Suprapubic skin (tissue), 4 donors: ENCODE measurements around the gene POPDC2. TPM values are rescaled to one million over a fixed set of nuclear protein-coding genes. Genes with fewer than 3 reads are reported as not detected.

ENCODE experiments used
- DNase-seq, 2 donors: peaks; one replicate each; pipeline ENCODE4 v3.0.0-alpha.2; 2019; ENCODE audit warnings: low spot score in 2 of 2
- H3K27ac ChIP-seq: fragments of 200-600 bp; sonication (generic); one replicate; pipeline ENCODE4 v1.5.1; 2019
- H3K27me3 ChIP-seq: fragments of 200-600 bp; sonication (generic); one replicate; pipeline ENCODE4 v1.5.1; 2019
- H3K36me3 ChIP-seq: fragments of 200-600 bp; sonication (generic); one replicate; pipeline ENCODE4 v1.5.1; 2019
- H3K4me1 ChIP-seq: fragments of 200-600 bp; sonication (generic); one replicate; pipeline ENCODE4 v1.5.1; 2019
- H3K4me3 ChIP-seq: fragments of 200-600 bp; sonication (generic); one replicate; pipeline ENCODE4 v1.5.1; 2019; ENCODE audit warnings: mild to moderate bottlenecking
- H3K9me3 ChIP-seq: fragments of 200-600 bp; sonication (generic); one replicate; pipeline ENCODE4 v1.5.1; 2019
- EP300 ChIP-seq: sonication (generic); formaldehyde crosslinking; IDR thresholded peaks from one replicate; pipeline ENCODE4 v1.6.1; 2017; ENCODE audit warnings: antibody characterized with exemption
- POLR2A ChIP-seq, 2 donors: fragments of 450-650 bp; IDR thresholded peaks; one replicate each; pipeline ENCODE4 v1.6.1; 2017; ENCODE audit warnings: antibody characterized with exemption in 2 of 2, mild to moderate bottlenecking in 2 of 2, moderate library complexity in 2 of 2
- POLR2AphosphoS5 ChIP-seq, 3 donors: sonication (generic); formaldehyde crosslinking; IDR thresholded peaks; one replicate each; pipeline ENCODE4 v1.6.1; 2017; ENCODE audit warnings: antibody characterized with exemption in 3 of 3
- WGBS: methylation state at CpG from one replicate; pipeline ENCODE4 v1.1.5; 2018; 5-methylcytosine and 5-hydroxymethylcytosine counted together
- total RNA-seq, 4 donors: library from RNA; depleted of rRNA; stranded (reverse); fragments of >200 nt; gene quantifications; one replicate each; pipeline ENCODE4 v1.1.0, GENCODE V29; 2016
- TF ChIP-seq, protein P1 (sequence below), 2 donors: fragments of 200-600 bp in 1 of 2; fragments of 450-650 bp in 1 of 2; sonication (generic) in 1 of 2; IDR thresholded peaks; one replicate each; pipeline ENCODE4 v1.5.1; 2016 to 2019; ENCODE audit warnings: antibody characterized with exemption in 2 of 2, mild to moderate bottlenecking in 1 of 2, moderate library complexity in 1 of 2

Gene POPDC2
- total RNA-seq, 4 donors from 2014 or later: 0.68 to 4.5 (median 3.4) TPM

DNA sequence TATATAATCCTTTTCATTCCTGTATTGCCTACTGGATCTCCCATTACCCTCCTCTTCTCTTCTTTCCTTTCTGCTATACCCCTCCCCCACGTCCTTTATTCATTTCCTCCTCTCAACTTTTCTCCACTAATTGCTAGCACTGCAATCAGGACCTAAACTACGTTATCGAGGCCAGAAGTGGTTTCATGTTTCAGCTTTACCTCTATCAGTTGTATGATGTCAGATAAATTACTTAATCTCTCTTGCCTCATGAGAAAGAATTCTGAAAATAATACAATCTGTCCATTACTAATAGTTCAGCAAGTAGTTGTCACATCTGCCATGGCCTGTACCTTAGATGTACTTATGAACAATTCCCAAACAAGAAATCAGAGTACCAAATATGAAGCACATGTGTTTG is 10.6 kb downstream of the POPDC2 start:
- 61% methylated on average over 3 of the region's 3 CpGs for WGBS
- no peak for DNase-seq

DNA sequence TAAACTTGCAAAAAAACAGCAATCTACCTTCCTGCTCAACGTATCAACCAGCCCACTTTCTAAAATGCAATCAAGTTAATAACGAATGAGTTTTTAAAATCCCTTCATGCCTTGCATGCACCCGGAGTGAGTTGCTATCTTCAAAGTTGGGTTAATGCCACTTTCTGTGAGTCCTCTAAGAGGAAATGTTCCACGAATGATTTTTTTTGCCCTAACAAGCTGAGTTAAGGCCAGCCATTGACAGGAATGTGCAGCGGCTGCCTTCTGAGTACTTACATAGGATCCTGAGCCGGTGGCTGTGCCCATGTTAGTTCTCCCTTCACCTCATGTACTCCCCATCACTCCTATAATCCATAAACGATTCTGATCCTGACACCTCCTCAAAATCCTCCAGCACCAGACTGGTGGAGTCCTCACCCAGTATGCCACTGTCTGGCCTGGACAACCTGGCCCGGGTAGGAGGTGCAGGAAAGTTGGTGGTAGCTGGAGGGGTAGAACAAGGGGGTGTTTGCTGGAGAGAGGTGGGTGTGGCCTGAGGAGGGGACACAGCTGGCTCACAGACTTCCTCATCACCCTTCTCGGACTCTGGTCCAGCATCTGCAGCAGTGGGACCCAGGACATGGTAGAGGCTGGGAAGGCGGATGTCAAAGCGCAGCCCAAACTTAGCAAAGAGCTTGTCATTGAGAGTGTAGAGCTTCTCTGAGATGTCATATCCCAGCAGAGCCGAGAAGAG is 12.4 kb downstream of the POPDC2 start:
- Histone ChIP-seq H3K27me3 (no peaks in the 10 kb centered on the region), H3K9me3 (no peaks in the 10 kb centered on the region), H3K36me3 (peaks cover 3% of the 10 kb centered on the region), H3K27ac (peak overlapping the region; percentile 70), H3K4me3 (no peak overlapping the region), H3K4me1 (no peaks in the 10 kb centered on the region)
- 75% methylated on average over 12 of the region's 12 CpGs for WGBS
- TF ChIP-seq EP300 (no peak), POLR2AphosphoS5 (IDR thresholded peaks at IDR 0.05) (no peak), POLR2A (IDR thresholded peaks at IDR 0.05) (no peak)
- TF ChIP-seq, protein P1, sequence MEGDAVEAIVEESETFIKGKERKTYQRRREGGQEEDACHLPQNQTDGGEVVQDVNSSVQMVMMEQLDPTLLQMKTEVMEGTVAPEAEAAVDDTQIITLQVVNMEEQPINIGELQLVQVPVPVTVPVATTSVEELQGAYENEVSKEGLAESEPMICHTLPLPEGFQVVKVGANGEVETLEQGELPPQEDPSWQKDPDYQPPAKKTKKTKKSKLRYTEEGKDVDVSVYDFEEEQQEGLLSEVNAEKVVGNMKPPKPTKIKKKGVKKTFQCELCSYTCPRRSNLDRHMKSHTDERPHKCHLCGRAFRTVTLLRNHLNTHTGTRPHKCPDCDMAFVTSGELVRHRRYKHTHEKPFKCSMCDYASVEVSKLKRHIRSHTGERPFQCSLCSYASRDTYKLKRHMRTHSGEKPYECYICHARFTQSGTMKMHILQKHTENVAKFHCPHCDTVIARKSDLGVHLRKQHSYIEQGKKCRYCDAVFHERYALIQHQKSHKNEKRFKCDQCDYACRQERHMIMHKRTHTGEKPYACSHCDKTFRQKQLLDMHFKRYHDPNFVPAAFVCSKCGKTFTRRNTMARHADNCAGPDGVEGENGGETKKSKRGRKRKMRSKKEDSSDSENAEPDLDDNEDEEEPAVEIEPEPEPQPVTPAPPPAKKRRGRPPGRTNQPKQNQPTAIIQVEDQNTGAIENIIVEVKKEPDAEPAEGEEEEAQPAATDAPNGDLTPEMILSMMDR (IDR thresholded peaks at IDR 0.05): no peak
- no peak for DNase-seq

More for the DNA sequence above, 10.6 kb downstream of the POPDC2 start:
- Histone ChIP-seq H3K27me3 (no peaks in the 10 kb centered on the region), H3K9me3 (no peaks in the 10 kb centered on the region), H3K4me3 (no peak overlapping the region), H3K27ac (no peak overlapping the region), H3K36me3 (peaks cover 3% of the 10 kb centered on the region), H3K4me1 (no peaks in the 10 kb centered on the region)
- TF ChIP-seq EP300 (no peak), POLR2AphosphoS5 (IDR thresholded peaks at IDR 0.05) (no peak), POLR2A (IDR thresholded peaks at IDR 0.05) (no peak)
- TF ChIP-seq, protein P1 (IDR thresholded peaks at IDR 0.05): no peak

DNA sequence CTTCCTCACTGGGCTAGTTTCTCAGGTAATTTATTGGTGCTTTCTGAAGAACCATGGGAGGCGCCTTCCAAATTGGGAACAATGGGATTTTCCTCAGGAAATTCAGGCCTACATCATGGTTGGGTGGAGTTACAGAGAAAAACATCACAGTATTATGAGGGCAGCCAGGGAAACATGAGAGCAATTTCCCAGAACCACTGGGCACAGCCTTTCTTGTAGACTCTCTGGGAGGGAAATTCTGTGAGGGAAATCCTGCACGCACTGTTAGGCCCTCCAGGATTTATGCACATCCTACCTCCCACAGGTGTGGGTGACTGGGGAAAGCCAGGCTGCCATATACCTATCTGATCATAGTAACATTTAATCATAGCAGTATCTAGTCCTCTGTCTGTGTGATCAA is 13.2 kb downstream of the POPDC2 start:
- 63% methylated on average over 2 of the region's 2 CpGs for WGBS
- Histone ChIP-seq H3K4me1 (no peaks in the 10 kb centered on the region), H3K27ac (peak overlapping the region; percentile 70), H3K4me3 (no peak overlapping the region), H3K27me3 (no peaks in the 10 kb centered on the region), H3K36me3 (peaks cover 8% of the 10 kb centered on the region), H3K9me3 (no peaks in the 10 kb centered on the region)
- DNase-seq: no peak
- TF ChIP-seq, protein P1 (IDR thresholded peaks at IDR 0.05): no peak
- TF ChIP-seq POLR2A (IDR thresholded peaks at IDR 0.05): no peak
- no peak for TF ChIP-seq POLR2AphosphoS5 (IDR thresholded peaks at IDR 0.05)
- TF ChIP-seq EP300: no peak

DNA sequence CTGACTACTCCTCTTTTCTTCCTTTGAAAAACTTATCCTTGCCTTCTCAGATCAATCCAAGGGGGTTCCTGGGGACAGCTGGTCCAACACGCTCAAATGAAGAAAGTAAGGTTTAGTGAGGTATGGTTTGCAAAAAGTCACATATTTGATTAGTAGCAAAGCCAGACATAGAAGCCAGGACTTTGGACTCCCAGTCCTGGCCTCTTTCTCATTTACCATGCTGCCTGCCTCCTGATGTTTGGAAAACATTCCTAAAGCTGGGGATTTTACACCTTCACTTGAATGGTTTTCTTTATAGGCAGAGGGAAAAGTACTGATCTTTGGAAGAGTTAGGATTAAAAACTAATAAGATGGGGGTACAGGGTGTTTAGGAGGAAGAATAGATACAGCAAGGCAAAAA is 14.6 kb downstream of the POPDC2 start:
- Histone ChIP-seq H3K36me3 (peaks cover 14% of the 10 kb centered on the region), H3K9me3 (no peaks in the 10 kb centered on the region), H3K4me3 (no peak overlapping the region), H3K4me1 (no peaks in the 10 kb centered on the region), H3K27ac (no peak overlapping the region), H3K27me3 (no peaks in the 10 kb centered on the region)
- DNase-seq: no peak
- WGBS: 93% methylated on average over 1 of the region's 1 CpG
- TF ChIP-seq, protein P1 (IDR thresholded peaks at IDR 0.05): no peak
- TF ChIP-seq POLR2A (IDR thresholded peaks at IDR 0.05) (no peak), POLR2AphosphoS5 (IDR thresholded peaks at IDR 0.05) (no peak), EP300 (no peak)

DNA sequence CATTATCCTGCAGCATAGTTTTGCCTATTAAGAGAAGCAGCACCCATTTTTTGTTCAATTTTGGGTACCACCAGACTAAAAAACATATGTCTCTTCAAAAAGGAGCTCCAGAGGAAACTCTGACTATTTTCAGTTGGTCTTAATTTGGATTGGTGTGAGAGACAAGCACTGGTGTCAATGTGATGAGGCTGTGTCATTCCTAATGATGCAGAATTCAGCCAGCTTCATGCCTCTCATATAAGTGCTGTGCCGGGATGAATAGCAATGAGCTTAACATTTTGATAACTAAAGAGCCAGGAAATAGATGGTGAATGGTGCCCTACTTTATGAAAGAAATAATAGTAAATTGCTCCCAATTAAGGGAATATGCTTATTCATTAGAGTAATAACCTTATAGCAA is 15.9 kb downstream of the POPDC2 start:
- DNase-seq: no peak
- Histone ChIP-seq H3K27ac (no peak overlapping the region), H3K27me3 (no peaks in the 10 kb centered on the region), H3K9me3 (no peaks in the 10 kb centered on the region), H3K4me3 (no peak overlapping the region), H3K36me3 (peaks cover 14% of the 10 kb centered on the region), H3K4me1 (peaks cover under 1% of the 10 kb centered on the region)
- TF ChIP-seq EP300 (no peak), POLR2AphosphoS5 (IDR thresholded peaks at IDR 0.05) (no peak), POLR2A (IDR thresholded peaks at IDR 0.05) (no peak)
- WGBS: 85% methylated on average over 1 of the region's 1 CpG
